Fibroblast of lung (primary cell): Measurements from ENCODE around the gene LRRC66. TPM values are rescaled to one million over a fixed set of nuclear protein-coding genes. Genes with fewer than 3 reads are reported as not detected.

Experiments used
- polyA plus RNA-seq, 2 donors: library from polyadenylated mRNA; depleted of rRNA in 1 of 2; stranded (reverse) in 1 of 2; unstranded in 1 of 2; fragments of >200 nt; gene quantifications; 2 replicates each; pipeline ENCODE4 v1.2.1, GENCODE V29; 2011 to 2012; ENCODE audit warnings: missing spikeins in 1 of 2
- total RNA-seq: library from RNA; depleted of rRNA; stranded (reverse); fragments of >200 nt; gene quantifications from 2 replicates; pipeline ENCODE4 v1.2.1, GENCODE V29; 2014

Gene LRRC66
- total and polyA plus RNA-seq, 2 donors (not counting 1 experiment from before 2014, with no cell fraction given), result 0.17 to 0.83 TPM

Other genes starting within 250 kb of the LRRC66 start
- gene DCUN1D4, start 177.2 kb downstream of the LRRC66 start, total RNA-seq, result 50.7 and 52.4 TPM in 2 replicates
- 35.5 and 44.3 TPM in 2 replicates for gene DCUN1D4, start 177.2 kb downstream of the LRRC66 start, polyA plus RNA-seq
- gene SGCB, start 17.9 kb upstream of the LRRC66 start, total RNA-seq, result 24.9 and 45.9 TPM in 2 replicates
- 55.3 and 72.2 TPM in 2 replicates for gene SGCB, start 17.9 kb upstream of the LRRC66 start, polyA plus RNA-seq
- gene SPATA18, start 30.9 kb upstream of the LRRC66 start, total RNA-seq, result 17.7 and 20.5 TPM in 2 replicates
- 7.2 and 11.5 TPM in 2 replicates for gene SPATA18, start 30.9 kb upstream of the LRRC66 start, polyA plus RNA-seq